ENCODE measurements around the gene UBXN1. TPM values are rescaled to one million over a fixed set of nuclear protein-coding genes. Genes with fewer than 3 reads are reported as not detected.

UBXN1 gene
- polyA plus RNA-seq, 2 of the 4 experiments (the other 2 are of a cell fraction) = 117 to 120 TPM

DNA sequence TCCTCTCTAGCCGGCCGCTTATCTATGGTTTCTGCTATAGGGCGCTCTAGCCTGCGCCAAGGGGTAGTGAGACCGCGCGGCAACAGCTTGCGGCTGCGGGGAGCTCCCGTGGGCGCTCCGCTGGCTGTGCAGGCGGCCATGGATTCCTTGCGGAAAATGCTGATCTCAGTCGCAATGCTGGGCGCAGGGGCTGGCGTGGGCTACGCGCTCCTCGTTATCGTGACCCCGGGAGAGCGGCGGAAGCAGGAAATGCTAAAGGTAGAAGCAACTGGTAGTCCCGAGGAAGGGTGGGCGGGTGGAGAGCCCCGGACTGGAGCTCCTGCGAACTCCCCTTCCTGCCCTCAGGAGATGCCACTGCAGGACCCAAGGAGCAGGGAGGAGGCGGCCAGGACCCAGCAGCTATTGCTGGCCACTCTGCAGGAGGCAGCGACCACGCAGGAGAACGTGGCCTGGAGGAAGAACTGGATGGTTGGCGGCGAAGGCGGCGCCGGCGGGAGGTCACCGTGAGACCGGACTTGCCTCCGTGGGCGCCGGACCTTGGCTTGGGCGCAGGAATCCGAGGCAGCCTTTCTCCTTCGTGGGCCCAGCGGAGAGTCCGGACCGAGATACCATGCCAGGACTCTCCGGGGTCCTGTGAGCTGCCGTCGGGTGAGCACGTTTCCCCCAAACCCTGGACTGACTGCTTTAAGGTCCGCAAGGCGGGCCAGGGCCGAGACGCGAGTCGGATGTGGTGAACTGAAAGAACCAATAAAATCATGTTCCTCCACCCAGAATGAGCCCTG, 7.1 kb downstream of the UBXN1 start, which contains the start of the genes LBHD1 and UQCC3 (continued):
- TF ChIP-seq MYC (IDR thresholded peaks at IDR 0.05; ENCODE audit: borderline replicate concordance, low read length) (0 out of 2 replicates have a peak, but pooled peaks have one; percentile 79), GATA3 (IDR thresholded peaks at IDR 0.05; ENCODE audit: borderline replicate concordance) (no peak), HOXA7 (CRISPR knock-in tag; IDR thresholded peaks at IDR 0.05) (no peak), BHLHE40 (IDR thresholded peaks at IDR 0.05; ENCODE audit: low read depth, low read length) (no peak), CBX2 (IDR thresholded peaks at IDR 0.05; ENCODE audit: borderline replicate concordance, low read depth) (no peak), HOXB13 (CRISPR knock-in tag; IDR thresholded peaks at IDR 0.05; ENCODE audit: low read depth) (no peak), RNF2 (IDR thresholded peaks at IDR 0.05; ENCODE audit: borderline replicate concordance, low read depth) (no peak), RFX5 (IDR thresholded peaks at IDR 0.05) (no peak), EHF (CRISPR knock-in tag; IDR thresholded peaks at IDR 0.05) (no peak), JUN (IDR thresholded peaks at IDR 0.05) (peak; percentile 83 to 93), RARB (CRISPR knock-in tag; IDR thresholded peaks at IDR 0.05) (no peak), MAZ (IDR thresholded peaks at IDR 0.05; ENCODE audit: borderline replicate concordance, low read depth, low read length) (no peak), CEBPB (IDR thresholded peaks at IDR 0.05) (no peak), EP300 (IDR thresholded peaks at IDR 0.05) (no peak), JUNB (IDR thresholded peaks at IDR 0.05) (no peak), ZNF302 (CRISPR knock-in tag; IDR thresholded peaks at IDR 0.05) (no peak), HEYL (CRISPR knock-in tag; IDR thresholded peaks at IDR 0.05) (no peak), CHD4 (IDR thresholded peaks at IDR 0.05; ENCODE audit: borderline replicate concordance) (no peak)
- TF ChIP-seq, protein P1, sequence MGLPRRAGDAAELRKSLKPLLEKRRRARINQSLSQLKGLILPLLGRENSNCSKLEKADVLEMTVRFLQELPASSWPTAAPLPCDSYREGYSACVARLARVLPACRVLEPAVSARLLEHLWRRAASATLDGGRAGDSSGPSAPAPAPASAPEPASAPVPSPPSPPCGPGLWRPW (IDR thresholded peaks at IDR 0.05) = no peak
- TF ChIP-seq, protein P2, sequence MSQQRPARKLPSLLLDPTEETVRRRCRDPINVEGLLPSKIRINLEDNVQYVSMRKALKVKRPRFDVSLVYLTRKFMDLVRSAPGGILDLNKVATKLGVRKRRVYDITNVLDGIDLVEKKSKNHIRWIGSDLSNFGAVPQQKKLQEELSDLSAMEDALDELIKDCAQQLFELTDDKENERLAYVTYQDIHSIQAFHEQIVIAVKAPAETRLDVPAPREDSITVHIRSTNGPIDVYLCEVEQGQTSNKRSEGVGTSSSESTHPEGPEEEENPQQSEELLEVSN (IDR thresholded peaks at IDR 0.05; ENCODE audit: borderline replicate concordance, low read depth) = peak; percentile 67; the same call in 1 of the 2 replicates
- TF ChIP-seq, protein P3, sequence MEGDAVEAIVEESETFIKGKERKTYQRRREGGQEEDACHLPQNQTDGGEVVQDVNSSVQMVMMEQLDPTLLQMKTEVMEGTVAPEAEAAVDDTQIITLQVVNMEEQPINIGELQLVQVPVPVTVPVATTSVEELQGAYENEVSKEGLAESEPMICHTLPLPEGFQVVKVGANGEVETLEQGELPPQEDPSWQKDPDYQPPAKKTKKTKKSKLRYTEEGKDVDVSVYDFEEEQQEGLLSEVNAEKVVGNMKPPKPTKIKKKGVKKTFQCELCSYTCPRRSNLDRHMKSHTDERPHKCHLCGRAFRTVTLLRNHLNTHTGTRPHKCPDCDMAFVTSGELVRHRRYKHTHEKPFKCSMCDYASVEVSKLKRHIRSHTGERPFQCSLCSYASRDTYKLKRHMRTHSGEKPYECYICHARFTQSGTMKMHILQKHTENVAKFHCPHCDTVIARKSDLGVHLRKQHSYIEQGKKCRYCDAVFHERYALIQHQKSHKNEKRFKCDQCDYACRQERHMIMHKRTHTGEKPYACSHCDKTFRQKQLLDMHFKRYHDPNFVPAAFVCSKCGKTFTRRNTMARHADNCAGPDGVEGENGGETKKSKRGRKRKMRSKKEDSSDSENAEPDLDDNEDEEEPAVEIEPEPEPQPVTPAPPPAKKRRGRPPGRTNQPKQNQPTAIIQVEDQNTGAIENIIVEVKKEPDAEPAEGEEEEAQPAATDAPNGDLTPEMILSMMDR (IDR thresholded peaks at IDR 0.05) = no peak

DNA sequence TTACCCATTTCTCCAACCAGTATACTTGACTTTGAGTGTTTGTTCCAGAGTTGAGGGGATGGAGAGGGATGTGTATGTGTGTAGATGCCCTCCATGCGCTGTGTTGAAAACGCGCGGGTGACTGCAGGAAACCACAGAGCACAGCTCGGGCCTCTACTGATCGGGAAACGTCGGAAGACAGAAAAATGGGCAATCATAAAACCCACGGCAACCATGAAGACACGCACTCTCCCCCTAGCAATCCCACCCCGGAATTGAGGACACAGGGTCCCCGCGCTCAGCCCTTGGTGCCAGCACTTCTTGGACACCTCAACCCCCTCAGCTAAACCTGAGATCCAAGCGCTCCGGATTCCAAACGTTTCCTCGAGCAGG, 7.7 kb downstream of the UBXN1 start:
- ChIA-PET POLR2A (interaction anchor here (0.8 to 3.3 kb wide), 15 partner anchors 9 to 210 kb away, joined by 3 to 34 read pairs (median 7); partner anchors contain the start of genes B3GAT3, EEF1G, GANAB and HNRNPUL2), CTCF (interaction anchor here (1.1 to 9.0 kb wide), 7 partner anchors 10 to 96 kb away, joined by 3 to 72 read pairs (median 5); partner anchors contain the start of genes BSCL2, EML3, GNG3 and LRRN4CL)
- peak; percentile 43 to 55 for ATAC-seq
- peak overlapping the region; percentile 90 for H3K4me3 ChIP-seq
- 2% methylated on average over 13 of the region's 17 CpGs for WGBS (ENCODE audit: missing lambda C conversion rate)
- no peaks in the 10 kb centered on the region for H3K9me3 ChIP-seq
- no peak for DNase-seq (ENCODE audit: low read depth in 1 of 2, low spot score in 1 of 2)
- TF ChIP-seq, protein P4, sequence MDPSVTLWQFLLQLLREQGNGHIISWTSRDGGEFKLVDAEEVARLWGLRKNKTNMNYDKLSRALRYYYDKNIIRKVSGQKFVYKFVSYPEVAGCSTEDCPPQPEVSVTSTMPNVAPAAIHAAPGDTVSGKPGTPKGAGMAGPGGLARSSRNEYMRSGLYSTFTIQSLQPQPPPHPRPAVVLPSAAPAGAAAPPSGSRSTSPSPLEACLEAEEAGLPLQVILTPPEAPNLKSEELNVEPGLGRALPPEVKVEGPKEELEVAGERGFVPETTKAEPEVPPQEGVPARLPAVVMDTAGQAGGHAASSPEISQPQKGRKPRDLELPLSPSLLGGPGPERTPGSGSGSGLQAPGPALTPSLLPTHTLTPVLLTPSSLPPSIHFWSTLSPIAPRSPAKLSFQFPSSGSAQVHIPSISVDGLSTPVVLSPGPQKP (IDR thresholded peaks at IDR 0.05; ENCODE audit: low read depth, low read length) = no peak
- TF ChIP-seq, protein P3 (IDR thresholded peaks at IDR 0.05) = no peak
- TF ChIP-seq KDM5A (IDR thresholded peaks at IDR 0.05) (no peak), PHF8 (IDR thresholded peaks at IDR 0.05; ENCODE audit: borderline replicate concordance, low read depth) (peak; percentile 18; the same call in 1 of the 2 replicates), NFE2L2 (conservative IDR thresholded peaks at IDR 0.05; ENCODE audit: low read length) (no peak), CHD2 (IDR thresholded peaks at IDR 0.05; ENCODE audit: low read length, partially characterized antibody) (no peak)
- TF ChIP-seq, protein P5, sequence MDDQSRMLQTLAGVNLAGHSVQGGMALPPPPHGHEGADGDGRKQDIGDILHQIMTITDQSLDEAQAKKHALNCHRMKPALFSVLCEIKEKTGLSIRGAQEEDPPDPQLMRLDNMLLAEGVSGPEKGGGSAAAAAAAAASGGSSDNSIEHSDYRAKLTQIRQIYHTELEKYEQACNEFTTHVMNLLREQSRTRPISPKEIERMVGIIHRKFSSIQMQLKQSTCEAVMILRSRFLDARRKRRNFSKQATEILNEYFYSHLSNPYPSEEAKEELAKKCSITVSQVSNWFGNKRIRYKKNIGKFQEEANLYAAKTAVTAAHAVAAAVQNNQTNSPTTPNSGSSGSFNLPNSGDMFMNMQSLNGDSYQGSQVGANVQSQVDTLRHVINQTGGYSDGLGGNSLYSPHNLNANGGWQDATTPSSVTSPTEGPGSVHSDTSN (IDR thresholded peaks at IDR 0.05) = 0 out of 2 replicates have a peak, but pooled peaks have one; percentile 6
- H3K4me2 ChIP-seq = peak overlapping the region; percentile 64
- H3K27ac ChIP-seq = peak overlapping the region; percentile 97 to 98
- no peak for FAIRE-seq
- peaks cover 36% of the 10 kb centered on the region for H3K4me1 ChIP-seq

Data from A549 (cell line).